ENCODE results near the gene GRB10. TPM values are rescaled to one million over a fixed set of nuclear protein-coding genes. Genes with fewer than 3 reads are reported as not detected.

GRB10 gene
- total RNA-seq, 2 experiments from 2014 or later, result 5.9 to 8.4 TPM

DNA sequence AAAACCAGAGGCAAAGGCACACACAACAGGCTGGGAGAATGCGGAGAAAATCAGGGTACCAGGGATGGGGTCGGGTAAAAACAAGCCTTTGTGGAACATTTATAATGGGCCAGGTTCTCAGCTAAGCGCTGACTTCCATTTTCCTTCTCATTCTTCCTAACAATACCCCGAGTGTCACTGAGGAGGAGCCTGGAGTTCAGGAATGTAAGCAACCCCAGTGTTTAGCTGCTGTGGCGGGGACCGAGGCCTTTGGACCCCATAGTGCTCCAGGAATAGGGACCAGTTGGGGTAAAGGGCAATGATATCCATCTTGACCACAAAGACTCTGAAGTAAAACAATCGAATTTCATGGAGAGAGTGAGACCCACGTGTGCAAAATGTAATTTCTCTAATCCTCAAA lies 34.2 kb downstream of the GRB10 start:
- Histone ChIP-seq H3K4me3 (ENCODE audit: low read length) (no peak overlapping the region), H3K9me3 (ENCODE audit: control insufficient read depth in 1 of 2, insufficient read depth in 1 of 2, low read length in 2 of 2) (no peaks in the 10 kb centered on the region), H3K27ac (ENCODE audit: low read depth in 1 of 2, low read length in 2 of 2) (no peak overlapping the region), H3K36me3 (ENCODE audit: insufficient read depth, low read length) (no peaks in the 10 kb centered on the region), H3K4me1 (ENCODE audit: insufficient read depth, low read length) (peaks cover 4% of the 10 kb centered on the region), H3K27me3 (ENCODE audit: control insufficient read depth in 1 of 2, insufficient read depth in 2 of 2, low read length in 2 of 2) (no peaks in the 10 kb centered on the region)
- Mint-ChIP-seq H3K36me3 (ENCODE audit: low read depth) (peaks cover 3% of the 10 kb centered on the region), H3K4me3 (no peak overlapping the region), H3K9me3 (no peaks in the 10 kb centered on the region), H3K27me3 (no peaks in the 10 kb centered on the region), H3K4me1 (ENCODE audit: low read depth) (no peaks in the 10 kb centered on the region), H3K27ac (no peak overlapping the region)
- TF ChIP-seq, protein P1, sequence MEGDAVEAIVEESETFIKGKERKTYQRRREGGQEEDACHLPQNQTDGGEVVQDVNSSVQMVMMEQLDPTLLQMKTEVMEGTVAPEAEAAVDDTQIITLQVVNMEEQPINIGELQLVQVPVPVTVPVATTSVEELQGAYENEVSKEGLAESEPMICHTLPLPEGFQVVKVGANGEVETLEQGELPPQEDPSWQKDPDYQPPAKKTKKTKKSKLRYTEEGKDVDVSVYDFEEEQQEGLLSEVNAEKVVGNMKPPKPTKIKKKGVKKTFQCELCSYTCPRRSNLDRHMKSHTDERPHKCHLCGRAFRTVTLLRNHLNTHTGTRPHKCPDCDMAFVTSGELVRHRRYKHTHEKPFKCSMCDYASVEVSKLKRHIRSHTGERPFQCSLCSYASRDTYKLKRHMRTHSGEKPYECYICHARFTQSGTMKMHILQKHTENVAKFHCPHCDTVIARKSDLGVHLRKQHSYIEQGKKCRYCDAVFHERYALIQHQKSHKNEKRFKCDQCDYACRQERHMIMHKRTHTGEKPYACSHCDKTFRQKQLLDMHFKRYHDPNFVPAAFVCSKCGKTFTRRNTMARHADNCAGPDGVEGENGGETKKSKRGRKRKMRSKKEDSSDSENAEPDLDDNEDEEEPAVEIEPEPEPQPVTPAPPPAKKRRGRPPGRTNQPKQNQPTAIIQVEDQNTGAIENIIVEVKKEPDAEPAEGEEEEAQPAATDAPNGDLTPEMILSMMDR (IDR thresholded peaks at IDR 0.05), result no peak
- ATAC-seq (ENCODE audit: poor library complexity), result no peak
- ChIA-PET CTCF (interaction anchor here (1.4 kb wide), 1 partner anchor 12 kb away, joined by 3 read pairs; no protein-coding TSS in a partner anchor), POLR2A (no interaction called here)
- intact Hi-C loops (cut with DNase I, micrococcal nuclease), result loop anchor here in 1 of 2 experiments (5.0 kb wide), 1 partner anchor 39 kb away; no protein-coding TSS in a partner anchor
- no peak for DNase-seq

DNA sequence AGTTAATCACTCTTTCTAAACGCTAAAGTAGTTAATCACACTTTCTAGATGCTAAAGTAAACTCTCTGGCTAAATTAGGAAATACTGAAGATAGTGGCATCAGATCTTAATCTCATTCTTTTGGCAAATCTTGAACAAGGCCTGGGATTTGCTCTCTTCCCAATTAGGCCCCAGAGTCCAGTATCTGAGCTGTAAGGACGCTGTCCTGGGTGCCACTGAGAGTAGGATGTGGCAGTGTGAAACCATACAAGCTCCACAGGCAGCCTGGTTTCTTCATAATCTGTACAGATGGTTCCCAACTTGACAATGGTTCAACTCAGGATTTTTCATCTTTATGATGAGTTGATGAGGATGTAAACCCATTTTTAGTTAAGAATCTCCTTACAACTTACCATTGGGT lies 36.9 kb downstream of the GRB10 start:
- DNase-seq (no peak), ATAC-seq (ENCODE audit: poor library complexity) (no peak)
- H3K4me3 ChIP-seq (ENCODE audit: low read length), result no peak overlapping the region
- peaks cover 7% of the 10 kb centered on the region for H3K4me1 Mint-ChIP-seq (ENCODE audit: low read depth)
- no peak overlapping the region for H3K27ac Mint-ChIP-seq
- intact Hi-C loops (cut with DNase I, micrococcal nuclease), result loop anchor here in 1 of 2 experiments (2.0 to 5.0 kb wide), 2 partner anchors 19 to 41 kb away; no protein-coding TSS in a partner anchor
- POLR2A ChIA-PET, result no interaction called here
- H3K4me3 Mint-ChIP-seq, result no peak overlapping the region
- peaks cover 3% of the 10 kb centered on the region for H3K36me3 Mint-ChIP-seq (ENCODE audit: low read depth)
- no peaks in the 10 kb centered on the region for H3K9me3 ChIP-seq (ENCODE audit: control insufficient read depth in 1 of 2, insufficient read depth in 1 of 2, low read length in 2 of 2)
- TF ChIP-seq, protein P1 (IDR thresholded peaks at IDR 0.05), result no peak
- CTCF ChIA-PET, result no interaction called here
- H3K27me3 ChIP-seq (ENCODE audit: control insufficient read depth in 1 of 2, insufficient read depth in 2 of 2, low read length in 2 of 2), result no peaks in the 10 kb centered on the region
- H3K36me3 ChIP-seq (ENCODE audit: insufficient read depth, low read length), result no peaks in the 10 kb centered on the region
- no peak overlapping the region for H3K27ac ChIP-seq (ENCODE audit: low read depth in 1 of 2, low read length in 2 of 2)
- no peaks in the 10 kb centered on the region for H3K27me3 Mint-ChIP-seq
- no peaks in the 10 kb centered on the region for H3K9me3 Mint-ChIP-seq
- H3K4me1 ChIP-seq (ENCODE audit: insufficient read depth, low read length), result peaks cover 4% of the 10 kb centered on the region

DNA sequence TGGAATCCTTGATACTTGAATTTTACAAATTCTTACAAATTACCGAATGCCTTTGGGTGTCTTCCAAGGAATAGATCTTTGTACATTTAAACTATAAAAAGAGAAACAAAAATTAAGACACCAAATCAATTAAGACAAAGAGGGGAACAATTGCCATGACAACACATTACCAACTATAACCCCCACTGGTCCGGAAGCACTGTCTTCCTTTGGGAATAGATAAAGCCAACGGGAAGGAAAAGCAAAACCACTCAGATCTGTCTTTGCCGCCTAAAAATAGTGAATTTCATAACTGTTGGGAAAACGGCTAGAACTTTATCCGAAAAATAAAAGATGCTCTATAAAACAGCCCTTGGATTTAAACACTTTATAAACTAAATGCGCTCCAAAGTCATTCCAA lies 37.4 kb downstream of the GRB10 start:
- TF ChIP-seq, protein P1 (IDR thresholded peaks at IDR 0.05), result no peak
- no peak overlapping the region for H3K27ac Mint-ChIP-seq
- intact Hi-C loops (cut with DNase I, micrococcal nuclease), result loop anchor here in 1 of 2 experiments (5.0 kb wide), 1 partner anchor 42 kb away; no protein-coding TSS in a partner anchor
- peaks cover 3% of the 10 kb centered on the region for H3K36me3 Mint-ChIP-seq (ENCODE audit: low read depth)
- ChIA-PET CTCF (no interaction called here), POLR2A (no interaction called here)
- H3K9me3 Mint-ChIP-seq, result no peaks in the 10 kb centered on the region
- ATAC-seq (ENCODE audit: poor library complexity), result no peak
- H3K4me3 ChIP-seq (ENCODE audit: low read length), result no peak overlapping the region
- no peaks in the 10 kb centered on the region for H3K27me3 Mint-ChIP-seq
- no peaks in the 10 kb centered on the region for H3K27me3 ChIP-seq (ENCODE audit: control insufficient read depth in 1 of 2, insufficient read depth in 2 of 2, low read length in 2 of 2)
- peaks cover 9% of the 10 kb centered on the region for H3K4me1 Mint-ChIP-seq (ENCODE audit: low read depth)
- H3K4me1 ChIP-seq (ENCODE audit: insufficient read depth, low read length), result peaks cover 4% of the 10 kb centered on the region
- no peaks in the 10 kb centered on the region for H3K36me3 ChIP-seq (ENCODE audit: insufficient read depth, low read length)
- no peak overlapping the region for H3K4me3 Mint-ChIP-seq
- H3K9me3 ChIP-seq (ENCODE audit: control insufficient read depth in 1 of 2, insufficient read depth in 1 of 2, low read length in 2 of 2), result no peaks in the 10 kb centered on the region
- no peak overlapping the region for H3K27ac ChIP-seq (ENCODE audit: low read depth in 1 of 2, low read length in 2 of 2)
- no peak for DNase-seq
